Sigmoid colon (tissue), 7 donors: ENCODE data around the gene AKR1E2. TPM values are rescaled to one million over a fixed set of nuclear protein-coding genes. Genes with fewer than 3 reads are reported as not detected.
A peak's percentile ranks its signal among the peaks of the same experiment; 100 is the strongest.

Experiments used
- DNase-seq: peaks from one replicate; pipeline ENCODE4 v3.0.0-alpha.2; 2019
- H3K27ac ChIP-seq, 4 donors: fragments of 200-600 bp; sonication (generic); one replicate each; pipeline ENCODE4 v1.5.1; 2016 to 2019; ENCODE audit warnings: mild to moderate bottlenecking in 1 of 4
- H3K27me3 ChIP-seq, 3 donors: fragments of 200-600 bp; sonication (generic); one replicate each; pipeline ENCODE4 v1.5.1; 2019; ENCODE audit warnings: mild to moderate bottlenecking in 1 of 3
- H3K36me3 ChIP-seq, 4 donors: fragments of 200-600 bp; sonication (generic); one replicate each; pipeline ENCODE4 v1.5.1; 2016 to 2019
- H3K4me1 ChIP-seq, 4 donors: fragments of 200-600 bp; sonication (generic); one replicate each; pipeline ENCODE4 v1.5.1; 2017 to 2019
- H3K4me3 ChIP-seq, 4 donors: fragments of 200-600 bp; sonication (generic); one replicate each; pipeline ENCODE4 v1.5.1; 2017 to 2019; ENCODE audit warnings: mild to moderate bottlenecking in 2 of 4, moderate library complexity in 1 of 4
- H3K9me3 ChIP-seq, 4 donors: fragments of 200-600 bp in 3 of 4; sonication (generic) in 3 of 4; one replicate each; pipeline versions ENCODE4 v1.5.1 to v1.6.1; 2013 to 2019
- CTCF ChIP-seq, 4 experiments: fragments of 450-650 bp in 3 of 4; fragments of 200-600 bp in 1 of 4; IDR thresholded peaks; one replicate each; pipeline ENCODE4 v1.5.1; 2016 to 2019; ENCODE audit warnings: antibody characterized with exemption in 4 of 4, mild to moderate bottlenecking in 3 of 4, moderate library complexity in 2 of 4
- EP300 ChIP-seq, 4 donors: sonication (generic); formaldehyde crosslinking; IDR thresholded peaks; one replicate each; pipeline ENCODE4 v1.6.1; 2017; ENCODE audit warnings: antibody characterized with exemption in 4 of 4
- POLR2A ChIP-seq, 2 donors: fragments of 450-650 bp; IDR thresholded peaks; one replicate each; pipeline ENCODE4 v1.6.1; 2016; ENCODE audit warnings: antibody characterized with exemption in 2 of 2, mild to moderate bottlenecking in 2 of 2, moderate library complexity in 2 of 2
- POLR2AphosphoS5 ChIP-seq, 4 donors: sonication (generic); formaldehyde crosslinking; IDR thresholded peaks; one replicate each; pipeline ENCODE4 v1.6.1; 2017; ENCODE audit warnings: antibody characterized with exemption in 4 of 4
- WGBS, 2 donors: extraction: QIAGEN DNeasy Blood & Tissue Kit; methylation state at CpG; one replicate each; pipeline ENCODE4 v1.1.7; 2013; 5-methylcytosine and 5-hydroxymethylcytosine counted together
- intact Hi-C: fragments of 100-400 bp; cut with DNase I; formaldehyde crosslinking; loops from one replicate; pipeline ENCODE4 v1.15.1; 2023
- polyA plus RNA-seq, 3 donors: library from polyadenylated mRNA; stranded (reverse); fragments of 200-250 nt; gene quantifications; one replicate each; pipeline ENCODE4 v1.2.3, GENCODE V29; 2013
- total RNA-seq, 4 donors: library from RNA; depleted of rRNA; stranded (reverse); fragments of >200 nt; gene quantifications; one replicate each; pipeline ENCODE4 v1.1.0, GENCODE V29; 2016
- donor health status: healthy with polysubstance abuse.
- donor health status: Bipolar disorder and iron deficiency.
- donor health status: healthy.

The AKR1E2 gene
- total and polyA plus RNA-seq, 7 donors, result 0.69 to 32.5 (median 13.8) TPM; not detected in 1

GRCh38 chr10:4851846-4852245 is 25.8 kb downstream of the AKR1E2 start:
- no peaks in the 10 kb centered on the region for H3K9me3 ChIP-seq
- DNase-seq, result no peak
- 63 to 72% methylated on average over 6 of the region's 6 CpGs for WGBS, 2 donors
- no peak overlapping the region for H3K4me3 ChIP-seq
- peaks cover 0 to 24% (median 9%) of the 10 kb centered on the region in 4 donors for H3K4me1 ChIP-seq
- H3K36me3 ChIP-seq, result peaks cover 0 to 4% (median 0%) of the 10 kb centered on the region in 4 donors
- H3K27ac ChIP-seq, result peak overlapping the region in 2 of 4 donors; percentile 14 to 35
- H3K27me3 ChIP-seq, result no peaks in the 10 kb centered on the region
- TF ChIP-seq POLR2A (IDR thresholded peaks at IDR 0.05), result no peak
- no peak for TF ChIP-seq EP300 (IDR thresholded peaks at IDR 0.05)
- TF ChIP-seq POLR2AphosphoS5 (IDR thresholded peaks at IDR 0.05), result no peak
- no peak for TF ChIP-seq CTCF (IDR thresholded peaks at IDR 0.05)
- intact Hi-C loops, result loop anchor here (2.0 to 5.0 kb wide), 2 partner anchors 130 to 431 kb away; no protein-coding TSS in a partner anchor

- Histone ChIP-seq H3K4me3 (no peak overlapping the region), H3K27ac (no peak overlapping the region), H3K4me1 (no peaks in the 10 kb centered on the region), H3K9me3 (no peaks in the 10 kb centered on the region), H3K27me3 (no peaks in the 10 kb centered on the region), H3K36me3 (no peaks in the 10 kb centered on the region)
- DNase-seq, result no peak
- intact Hi-C loops, result no loop called here
- WGBS, 2 donors, result 84 to 87% methylated on average over 7 of the region's 7 CpGs
- TF ChIP-seq POLR2AphosphoS5 (IDR thresholded peaks at IDR 0.05) (no peak), POLR2A (IDR thresholded peaks at IDR 0.05) (no peak), CTCF (IDR thresholded peaks at IDR 0.05) (no peak), EP300 (IDR thresholded peaks at IDR 0.05) (no peak)
These were observed 40.1 kb downstream of the AKR1E2 start for GRCh38 chr10:4865945-4866661.

- TF ChIP-seq POLR2AphosphoS5 (IDR thresholded peaks at IDR 0.05) (no peak), CTCF (IDR thresholded peaks at IDR 0.05) (no peak), POLR2A (IDR thresholded peaks at IDR 0.05) (no peak), EP300 (IDR thresholded peaks at IDR 0.05) (no peak)
- no peak for DNase-seq
- intact Hi-C loops, result no loop called here
These were observed 41.1 kb downstream of the AKR1E2 start for GRCh38 chr10:4867109-4867519.

GRCh38 chr10:4867520-4868356 is 41.7 kb downstream of the AKR1E2 start:
- no peak overlapping the region for H3K27ac ChIP-seq
- intact Hi-C loops, result no loop called here
- H3K36me3 ChIP-seq, result no peaks in the 10 kb centered on the region
- no peaks in the 10 kb centered on the region for H3K4me1 ChIP-seq
- no peaks in the 10 kb centered on the region for H3K27me3 ChIP-seq
- TF ChIP-seq EP300 (IDR thresholded peaks at IDR 0.05), result no peak
- no peak for TF ChIP-seq POLR2AphosphoS5 (IDR thresholded peaks at IDR 0.05)
- no peak for TF ChIP-seq CTCF (IDR thresholded peaks at IDR 0.05)
- TF ChIP-seq POLR2A (IDR thresholded peaks at IDR 0.05), result no peak
- WGBS, 2 donors, result 87 to 94% methylated on average over 9 of the region's 9 CpGs
- no peak for DNase-seq
- H3K9me3 ChIP-seq, result no peaks in the 10 kb centered on the region
- no peak overlapping the region for H3K4me3 ChIP-seq

More at GRCh38 chr10:4867109-4867519, 41.1 kb downstream of the AKR1E2 start:
- no peaks in the 10 kb centered on the region for H3K36me3 ChIP-seq
- H3K9me3 ChIP-seq, result no peaks in the 10 kb centered on the region
- no peak overlapping the region for H3K27ac ChIP-seq
- H3K4me3 ChIP-seq, result no peak overlapping the region
- H3K27me3 ChIP-seq, result no peaks in the 10 kb centered on the region
- no peaks in the 10 kb centered on the region for H3K4me1 ChIP-seq
- 87 to 93% methylated on average over 2 of the region's 2 CpGs for WGBS, 2 donors
